ENCODE results near the gene DGKA.
"Not testable (repeated sequence)": the region's sequence is repeated elsewhere in the genome, so short reads cannot be mapped to it uniquely, and the experiment has no call there.

Gene DGKA

DNA sequence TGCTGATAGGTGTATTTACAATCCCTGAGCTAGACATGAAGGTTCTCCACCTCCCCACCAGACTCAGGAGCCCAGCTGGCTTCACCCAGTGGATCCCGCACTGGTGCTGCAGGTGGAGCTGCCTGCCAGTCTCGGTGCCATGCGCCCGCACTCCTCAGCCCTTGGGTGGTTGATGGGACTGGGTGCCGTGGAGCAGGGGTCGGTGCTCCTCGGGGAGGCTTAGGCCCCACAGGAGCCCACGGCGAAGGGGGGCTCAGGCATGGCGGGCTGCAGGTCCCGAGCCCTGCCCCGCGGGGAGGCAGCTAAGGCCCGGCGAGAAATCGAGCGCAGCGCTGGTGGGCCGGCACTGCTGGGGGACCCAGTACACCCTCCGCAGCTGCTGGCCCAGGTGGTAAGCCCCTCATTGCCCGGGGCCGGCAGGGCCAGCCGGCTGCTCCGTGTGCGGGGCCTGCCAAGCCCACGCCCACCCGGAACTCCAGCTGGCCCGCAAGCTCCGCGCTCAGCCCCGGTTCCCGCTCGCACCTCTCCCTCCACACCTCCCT lies 69.1 kb downstream of the DGKA start:
- not testable (repeated sequence) for DNase-seq

DNA sequence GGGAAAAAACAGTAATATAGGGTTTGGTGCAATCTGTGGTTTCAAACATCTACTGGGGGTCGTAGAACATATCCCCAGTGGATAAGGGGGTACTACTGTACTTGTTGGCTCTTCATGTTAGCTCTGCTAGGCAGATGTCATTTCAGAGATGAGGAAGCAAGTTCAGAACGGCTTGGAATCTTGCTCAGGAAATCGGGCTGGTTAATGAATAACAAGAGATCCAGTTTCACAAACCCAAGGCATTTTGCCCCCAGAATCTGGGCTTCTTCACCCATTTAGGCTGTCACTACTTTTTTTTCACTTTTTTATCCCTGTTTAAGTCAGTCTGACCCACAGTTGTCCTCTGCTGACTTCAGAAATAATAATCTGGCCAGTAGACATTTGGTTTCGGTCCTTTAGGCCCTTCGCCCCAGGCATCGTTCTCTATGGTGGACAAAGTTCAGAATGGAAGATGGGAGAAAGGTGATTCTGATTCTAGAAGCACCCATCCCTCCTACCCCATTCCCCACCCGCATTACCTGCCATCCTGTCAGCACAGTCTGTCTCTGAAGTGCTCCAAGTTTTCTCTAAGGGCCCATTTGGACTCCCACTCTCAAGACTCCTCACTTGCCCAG lies 70.6 kb downstream of the DGKA start:
- DNase-seq: no peak

DNA sequence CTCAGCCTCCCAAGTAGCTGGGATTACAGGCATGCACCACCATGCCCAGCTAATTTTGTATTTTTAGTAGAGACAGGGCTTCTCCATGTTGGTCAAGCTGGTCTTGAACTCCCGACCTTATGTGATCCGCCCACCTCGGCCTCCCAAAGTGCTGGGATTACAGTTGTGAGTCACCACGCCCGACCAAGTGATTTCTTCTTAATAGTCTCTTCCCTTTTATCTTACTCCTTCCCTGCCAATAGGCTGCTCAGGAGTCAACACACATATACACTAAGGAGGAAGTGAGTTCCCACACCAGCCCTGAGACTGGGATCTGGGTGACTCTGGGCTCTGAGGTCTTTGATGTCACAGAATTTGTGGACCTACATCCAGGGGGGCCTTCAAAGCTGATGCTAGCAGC lies 72.4 kb downstream of the DGKA start:
- DNase-seq: not testable (repeated sequence)

Data from RPMI8226 (cell line).